ENCODE data around the gene LMX1A.
A peak's percentile ranks its signal among the peaks of the same experiment; 100 is the strongest.

LMX1A gene

DNA sequence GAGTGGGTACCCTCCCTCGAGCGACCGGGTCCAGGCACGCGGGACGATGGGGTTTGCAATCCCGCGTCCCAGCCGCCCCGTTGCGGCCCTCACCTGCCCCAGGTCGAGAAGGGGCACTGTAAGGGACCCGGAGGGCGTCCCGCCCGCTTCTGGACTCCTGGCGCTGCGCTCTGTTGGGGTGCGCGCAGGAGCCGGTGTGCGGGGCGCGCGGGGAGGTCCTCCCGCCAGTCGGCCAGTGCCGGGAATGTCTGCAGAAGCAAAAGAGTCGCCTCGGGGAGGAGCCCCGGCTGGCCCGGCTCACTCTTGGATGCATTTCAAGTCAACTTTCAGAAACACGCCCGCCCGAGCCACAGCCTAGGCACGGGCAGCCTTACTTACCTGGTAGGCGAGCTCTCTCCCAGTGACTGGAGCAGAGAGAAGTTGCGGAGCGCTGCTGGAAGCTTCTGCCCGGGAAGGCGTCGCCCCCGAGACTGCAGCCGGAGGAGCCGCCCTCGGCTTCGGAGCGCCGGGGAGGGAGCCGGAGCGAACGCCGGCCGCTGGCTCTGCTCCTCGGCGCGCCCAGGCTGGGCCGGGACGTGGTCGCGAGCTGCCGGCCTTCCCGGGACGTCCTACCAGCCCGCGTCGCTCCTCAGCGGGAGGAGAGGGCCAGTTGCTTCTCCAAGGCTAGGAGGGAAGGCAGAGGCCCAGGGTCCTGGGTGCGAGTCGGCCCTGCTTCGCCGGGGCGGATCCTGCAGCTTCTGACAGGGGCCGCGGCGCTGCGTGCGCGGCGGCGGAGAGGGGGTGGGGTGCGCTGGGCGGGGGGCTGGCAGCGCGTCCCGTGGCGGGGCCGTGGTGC is at the start of gene LMX1A:
TSS of gene LMX1A (minus strand) at position 739 of the 835 bp plus-strand sequence. CDS start 1,156 bp downstream, outside the sequence.
- DNase-seq (ENCODE audit: low spot score): peak; percentile 74

DNA sequence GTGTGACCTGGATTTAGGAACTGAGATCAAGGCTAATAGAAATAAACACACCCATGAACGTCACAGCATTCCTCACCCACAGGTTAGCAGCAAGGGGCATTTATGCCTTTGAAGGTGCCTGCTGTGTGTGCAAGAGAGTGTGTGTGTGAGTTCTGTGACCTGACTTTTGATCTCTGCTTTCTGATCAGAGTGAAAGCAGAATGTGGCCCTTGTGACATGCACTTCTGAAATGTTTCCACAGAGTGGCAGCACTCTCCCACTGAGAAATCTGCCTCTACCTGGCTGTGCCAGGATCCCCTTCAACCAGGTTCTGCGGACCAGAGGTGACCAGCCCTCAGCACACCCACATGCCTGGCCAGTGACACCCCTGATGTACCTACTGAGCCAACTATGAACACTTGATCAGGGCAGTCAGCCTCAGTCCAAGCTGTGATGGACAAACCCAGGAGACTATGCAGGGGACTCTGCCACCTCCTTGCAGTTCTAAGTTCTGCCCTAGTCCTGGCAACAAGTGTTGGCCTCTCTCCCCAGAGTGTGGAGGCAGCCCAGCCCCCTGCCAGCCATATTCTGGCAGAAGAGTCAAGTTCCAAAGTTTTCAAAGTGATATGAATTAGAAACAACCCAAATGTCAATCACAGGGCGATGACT is 47.4 kb upstream of the LMX1A start:
- peak; percentile 78 for DNase-seq (ENCODE audit: low spot score)

DNA sequence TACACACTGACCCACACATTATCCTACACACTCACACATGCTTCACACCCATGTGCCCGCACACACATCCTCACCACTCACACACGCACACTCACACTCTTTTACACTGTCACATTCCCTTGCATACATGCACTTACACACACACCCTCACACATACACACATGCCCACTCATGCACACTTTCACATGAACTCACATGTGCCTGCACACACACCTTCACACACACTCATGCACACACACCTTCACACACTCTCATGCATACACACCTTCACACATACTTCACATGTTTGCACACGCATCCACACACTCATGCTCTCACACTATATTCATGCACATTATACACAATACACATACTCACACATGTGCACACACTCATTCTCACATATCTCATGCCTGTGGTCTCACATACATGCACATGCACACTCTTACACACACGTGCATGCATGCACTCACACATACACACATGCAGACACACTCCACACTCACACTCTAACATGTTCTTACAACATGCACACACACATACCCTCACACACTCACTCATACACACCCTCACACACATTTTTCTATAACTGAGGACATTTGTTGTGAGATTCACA is 46.1 kb upstream of the LMX1A start:
- no peak for DNase-seq (ENCODE audit: low spot score)

DNA sequence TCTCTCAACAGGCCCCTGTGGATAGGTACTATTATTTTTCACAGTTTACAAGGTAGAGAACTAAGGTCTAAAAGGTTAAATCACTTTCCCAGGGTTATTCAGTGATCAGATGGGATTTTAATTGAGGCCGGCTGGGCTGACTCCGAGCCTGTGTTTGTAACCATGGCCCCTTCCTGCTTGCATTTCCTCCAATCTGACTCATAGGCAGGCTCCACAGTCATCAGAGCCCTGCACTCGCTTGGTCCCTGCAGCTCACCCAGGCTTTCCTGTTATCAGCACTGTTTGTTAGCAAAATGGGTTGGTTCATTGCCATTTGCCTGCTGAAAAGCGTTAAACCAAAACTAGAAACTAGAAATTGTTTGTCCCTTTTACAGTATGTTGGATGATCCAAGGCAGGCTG is 41.4 kb upstream of the LMX1A start:
- no peak for DNase-seq (ENCODE audit: low spot score)

DNA sequence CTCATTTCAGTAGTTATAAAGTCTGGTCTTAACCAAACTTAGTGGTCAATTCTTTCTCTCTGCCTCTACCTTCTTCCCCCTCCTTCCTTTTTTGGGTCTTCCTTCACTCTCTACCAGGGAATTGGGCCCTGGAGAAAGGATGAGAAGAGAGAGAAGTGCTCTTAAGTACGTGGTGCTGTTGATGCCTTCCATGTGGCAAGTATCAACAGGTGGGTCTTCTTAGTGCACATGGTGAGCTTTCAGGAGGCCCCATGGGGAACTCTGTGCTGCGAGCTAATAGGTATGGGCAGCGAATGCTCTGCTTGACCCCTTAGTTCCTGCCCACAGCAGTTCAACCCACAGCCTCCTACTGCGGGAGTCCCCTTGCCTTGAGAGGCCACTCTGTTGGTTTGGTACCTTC is 39.4 kb upstream of the LMX1A start:
- no peak for DNase-seq (ENCODE audit: low spot score)

DNA sequence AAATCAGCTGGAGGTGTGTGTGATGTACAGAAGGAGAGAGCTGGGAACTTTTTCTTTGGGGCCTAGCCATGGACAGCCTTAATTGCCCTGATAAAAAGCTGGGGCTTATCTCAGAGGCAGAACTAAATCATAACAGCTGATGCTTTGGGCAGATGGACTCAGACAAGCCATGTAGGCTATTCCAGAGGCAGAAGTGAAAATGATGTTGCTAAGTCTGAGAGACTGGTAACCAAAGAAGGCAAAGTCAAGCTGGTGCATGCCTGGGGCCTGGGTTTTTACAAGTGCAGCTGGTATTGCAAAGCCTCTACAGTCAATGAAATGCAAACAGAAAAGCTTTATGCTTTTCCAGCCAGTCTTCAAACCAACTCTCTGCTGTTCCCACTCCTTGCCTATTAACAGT is 39.0 kb upstream of the LMX1A start:
- DNase-seq (ENCODE audit: low spot score): no peak

DNA sequence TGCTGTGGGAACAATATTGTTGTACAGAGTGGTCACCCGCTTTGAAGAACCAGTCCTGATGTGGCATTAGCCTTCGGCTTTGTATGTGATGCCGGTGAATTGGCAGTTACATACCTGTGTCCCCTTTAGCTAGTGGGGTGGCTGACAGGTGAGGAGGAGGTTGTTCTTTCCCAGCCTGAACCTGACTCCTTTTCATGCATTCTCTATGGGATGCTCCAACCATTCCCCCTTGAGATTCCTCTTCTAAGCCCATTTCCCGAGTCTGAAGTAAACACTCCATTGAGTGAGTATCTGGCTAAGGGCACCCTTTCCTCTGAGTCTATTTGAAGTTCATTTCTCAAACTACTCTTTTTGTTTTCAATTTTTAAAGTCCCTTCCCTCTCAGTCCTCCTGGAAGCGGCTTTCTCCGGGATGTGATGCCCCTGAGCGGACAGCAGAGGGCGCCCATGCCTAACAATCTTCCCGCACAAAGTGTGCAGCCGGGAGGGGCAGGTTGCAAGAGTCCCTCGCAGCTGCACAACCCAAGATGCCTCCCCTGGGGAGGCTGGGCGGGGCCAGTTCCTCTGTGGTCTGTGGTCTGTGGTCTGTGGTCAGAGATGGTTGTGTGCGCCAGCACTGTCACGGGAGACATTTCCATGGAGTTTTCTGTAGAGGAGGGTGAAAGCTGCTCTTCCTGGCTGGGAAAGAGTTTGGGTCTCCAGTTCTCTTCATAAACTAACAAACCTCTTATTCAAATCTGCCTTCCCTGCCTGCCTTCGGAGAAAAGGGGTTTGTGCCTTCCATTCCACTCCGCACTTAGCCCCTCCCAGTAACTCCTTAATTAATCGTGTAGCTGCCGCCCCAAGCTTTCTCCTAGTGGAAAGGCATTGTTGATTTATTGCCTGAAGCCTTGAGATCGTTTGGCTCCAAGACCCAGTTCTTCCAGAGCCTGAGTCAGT is 36.4 kb upstream of the LMX1A start:
- peak; percentile 93 for DNase-seq (ENCODE audit: low spot score)

DNA sequence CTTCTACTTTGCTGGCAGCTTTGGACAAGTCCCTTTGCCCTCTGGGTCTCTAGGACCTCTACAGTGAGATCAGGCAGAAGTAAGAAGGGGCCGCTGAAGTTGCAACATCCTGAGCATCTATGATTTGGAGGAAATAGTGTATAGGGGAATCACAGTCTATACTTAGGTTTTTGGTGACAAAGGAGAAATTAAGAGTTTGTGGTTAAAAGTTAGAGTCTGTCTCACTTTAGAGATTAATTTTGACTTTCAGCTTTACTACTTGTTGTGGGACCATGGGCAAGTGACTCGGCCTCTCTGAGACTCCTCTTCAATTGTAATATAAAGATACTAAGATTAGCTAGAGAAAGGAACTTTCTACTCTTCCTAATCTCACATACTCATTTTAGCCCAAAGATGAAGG is 33.1 kb upstream of the LMX1A start:
- DNase-seq (ENCODE audit: low spot score): no peak

DNA sequence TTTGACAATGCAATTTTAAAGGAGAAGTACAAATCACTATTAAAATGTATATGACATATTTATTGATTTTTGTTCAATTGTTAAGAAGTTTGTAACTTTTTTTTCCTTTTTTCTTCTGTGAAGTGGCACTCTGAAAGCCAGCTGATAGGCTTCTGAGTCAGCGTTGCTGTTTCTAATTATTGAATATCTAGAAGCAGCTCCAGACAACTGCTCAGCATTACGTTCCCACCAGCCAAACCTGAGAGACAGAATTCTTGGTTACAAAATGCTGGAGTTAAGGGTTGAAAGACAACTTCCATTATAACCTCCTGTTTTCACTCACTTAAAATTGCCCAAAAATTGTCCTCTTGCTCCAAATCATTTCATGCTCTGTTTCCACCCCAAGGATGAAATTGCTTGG is 31.4 kb upstream of the LMX1A start:
- no peak for DNase-seq (ENCODE audit: low spot score)

DNA sequence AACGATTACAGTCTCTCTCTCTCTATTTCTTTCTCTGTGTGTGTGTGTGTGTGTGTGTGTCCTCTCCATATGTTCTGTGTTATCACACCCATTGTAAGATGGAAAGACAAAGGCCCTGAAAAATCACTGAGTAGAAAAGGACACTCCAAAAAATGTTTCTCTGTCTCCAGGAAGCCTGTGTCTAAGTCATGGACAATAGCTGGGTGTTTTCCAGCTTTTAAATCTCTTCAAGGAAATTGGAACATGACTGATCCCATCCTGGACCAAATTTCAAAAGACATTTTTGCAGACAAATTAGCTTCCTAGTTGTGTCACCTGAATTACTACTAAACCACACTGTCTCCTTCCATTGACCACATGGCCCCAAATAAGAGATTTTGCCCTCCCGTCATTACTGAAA is 31.0 kb upstream of the LMX1A start:
- DNase-seq (ENCODE audit: low spot score): no peak

DNA sequence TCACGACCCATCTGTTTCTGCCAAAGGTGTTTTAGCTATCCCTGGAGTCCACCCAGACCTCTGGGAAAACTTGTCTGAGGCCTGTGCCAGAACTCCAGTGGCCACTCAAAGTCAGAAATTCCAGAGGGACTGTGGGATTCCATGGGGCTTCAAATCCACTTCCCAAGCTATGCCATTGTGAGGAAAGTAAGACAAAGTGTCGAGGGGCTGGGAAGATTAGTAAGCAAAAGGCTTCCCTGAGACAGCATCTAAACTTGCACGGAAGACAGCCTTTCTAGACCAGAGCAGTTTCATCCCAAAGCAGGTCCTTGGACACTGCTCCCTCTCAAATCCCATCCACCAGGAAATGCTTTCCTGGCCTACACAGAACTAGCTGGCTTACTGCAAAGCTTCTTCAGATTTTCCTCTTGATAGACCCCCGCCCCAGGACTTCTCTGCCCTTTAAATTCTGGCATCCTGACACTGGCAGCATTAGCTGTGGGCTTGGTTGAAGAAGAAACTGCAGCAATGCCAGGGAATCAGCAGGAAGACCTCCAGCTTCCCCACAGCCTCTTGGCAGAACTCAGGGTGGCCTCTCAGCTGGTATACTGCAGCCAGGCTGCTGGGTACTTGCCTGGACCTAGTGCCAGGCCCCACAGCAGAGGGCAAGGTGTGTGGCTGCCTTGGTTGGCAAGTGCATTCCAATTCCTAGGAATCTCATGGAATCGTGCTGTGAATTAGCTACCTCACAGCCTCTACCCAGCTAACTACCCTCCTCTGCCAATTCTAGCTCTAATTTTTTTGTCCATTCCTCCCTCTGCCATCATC is 27.3 kb upstream of the LMX1A start:
- DNase-seq (ENCODE audit: low spot score): no peak

DNA sequence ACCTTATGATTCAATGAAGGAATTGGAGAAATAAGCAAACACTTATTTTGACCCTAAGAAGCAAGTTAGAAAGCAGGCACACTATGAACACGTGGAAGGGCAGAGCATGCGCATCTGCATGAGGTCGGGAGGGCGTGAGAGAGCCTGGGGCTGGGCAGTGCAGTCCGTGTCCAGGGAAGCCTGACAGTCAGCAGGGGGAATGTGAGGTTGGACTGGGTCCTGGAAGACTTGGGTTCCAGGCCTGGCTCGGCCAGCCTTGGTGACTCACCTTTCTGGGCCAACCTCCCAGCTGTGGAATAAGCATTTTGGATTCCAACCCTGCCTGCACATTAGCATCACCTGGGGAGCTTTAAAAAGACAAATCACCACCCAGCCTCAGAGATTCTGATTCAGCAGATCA is 26.6 kb upstream of the LMX1A start:
- DNase-seq (ENCODE audit: low spot score): no peak

DNA sequence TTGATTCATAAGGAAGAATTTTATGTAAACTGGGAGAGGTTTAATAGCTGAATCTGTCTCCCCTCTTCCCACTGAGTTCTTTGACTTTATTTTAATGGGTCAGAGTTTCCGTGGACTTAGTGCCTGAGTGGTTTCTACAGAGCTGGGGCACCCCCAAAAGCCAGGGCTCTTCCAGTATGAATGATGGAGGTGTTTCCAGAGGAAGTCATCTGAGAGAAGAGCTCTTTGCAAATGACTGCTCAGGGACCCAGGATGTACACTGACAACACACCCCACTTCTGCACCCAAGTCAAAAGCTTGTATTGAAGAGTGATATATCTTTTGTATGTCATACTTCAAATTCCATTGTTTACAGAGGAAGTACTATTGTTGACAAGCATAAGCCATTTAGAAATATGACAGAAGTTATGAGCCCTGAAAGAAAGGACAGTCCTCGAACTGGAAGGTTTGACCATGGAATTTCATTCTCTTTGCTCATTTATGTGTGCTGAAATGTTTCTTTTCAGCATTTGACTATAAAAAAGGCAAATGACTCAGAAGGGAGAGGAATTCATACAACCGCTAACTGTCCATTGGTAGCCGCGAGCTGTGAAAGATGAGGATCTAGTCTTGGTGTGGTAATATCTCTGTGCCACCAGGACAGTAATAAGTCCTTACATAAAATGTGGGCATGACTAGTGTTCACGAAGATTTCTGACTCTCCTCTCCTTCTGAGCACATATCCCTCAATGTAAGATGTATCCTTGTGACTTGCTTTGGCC is 25.4 kb upstream of the LMX1A start:
- no peak for DNase-seq (ENCODE audit: low spot score)

DNA sequence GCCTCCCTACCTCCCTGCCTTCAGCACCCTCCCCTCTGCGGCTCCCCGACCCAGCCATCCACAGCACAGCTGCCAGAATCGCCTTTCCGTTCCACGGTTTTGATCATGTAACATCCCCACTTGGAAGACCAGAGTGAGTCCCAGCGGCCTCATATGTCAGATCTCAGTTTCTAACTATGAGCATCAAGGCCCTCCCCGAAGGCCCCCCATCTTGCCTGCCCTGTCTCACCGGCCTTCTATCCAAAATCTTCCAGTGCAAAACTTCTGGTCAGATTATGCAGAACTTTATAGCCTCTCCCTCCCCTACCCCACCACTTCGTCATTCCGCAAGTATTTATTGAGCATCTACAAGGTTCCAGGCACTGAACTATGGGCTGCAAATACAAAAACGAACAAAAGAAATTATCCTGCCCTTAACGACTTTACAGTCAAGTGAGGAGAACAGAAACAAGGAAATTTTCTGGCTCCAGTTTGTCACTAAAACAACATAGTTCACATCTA is 20.3 kb upstream of the LMX1A start:
- DNase-seq (ENCODE audit: low spot score): no peak

DNA sequence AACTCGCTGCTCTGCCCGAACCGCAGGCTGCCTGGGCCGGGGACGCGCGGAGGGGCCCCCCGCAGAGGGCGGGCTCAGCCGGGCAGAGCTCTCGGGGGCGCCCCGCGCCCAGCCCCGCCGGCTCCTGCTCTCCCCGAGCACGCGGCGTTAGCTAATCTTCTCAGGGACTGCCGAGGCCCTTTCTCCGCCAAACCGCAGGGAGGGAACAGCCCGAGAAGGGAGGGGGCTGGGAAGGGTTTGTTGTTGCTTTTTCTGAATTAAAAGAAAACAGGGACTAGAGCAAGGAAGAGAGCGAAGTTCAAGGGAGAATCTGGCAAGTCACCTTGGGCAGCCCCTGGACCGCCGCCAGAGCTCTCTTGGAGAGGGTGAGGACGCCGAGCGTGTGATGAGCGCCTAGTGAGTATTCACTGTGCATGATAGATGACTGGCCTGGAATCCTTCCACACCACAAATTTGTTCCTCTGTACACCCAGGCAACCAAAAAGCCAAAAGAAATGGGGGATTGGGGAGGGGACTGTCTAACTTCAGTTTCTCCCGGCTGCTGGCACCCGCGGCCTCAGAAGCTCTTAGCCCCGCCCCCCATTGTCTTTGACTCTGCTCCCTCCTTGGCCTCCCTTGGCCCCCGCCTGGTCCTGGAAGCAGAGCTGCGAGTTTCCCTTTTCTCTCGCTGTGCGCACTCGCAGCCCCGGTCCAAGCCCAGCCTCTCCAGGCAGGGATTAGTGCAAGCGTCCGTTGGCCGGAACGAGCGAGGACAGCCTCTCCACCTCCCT is 19.7 kb upstream of the LMX1A start:
- peak; percentile 50 for DNase-seq (ENCODE audit: low spot score)

DNA sequence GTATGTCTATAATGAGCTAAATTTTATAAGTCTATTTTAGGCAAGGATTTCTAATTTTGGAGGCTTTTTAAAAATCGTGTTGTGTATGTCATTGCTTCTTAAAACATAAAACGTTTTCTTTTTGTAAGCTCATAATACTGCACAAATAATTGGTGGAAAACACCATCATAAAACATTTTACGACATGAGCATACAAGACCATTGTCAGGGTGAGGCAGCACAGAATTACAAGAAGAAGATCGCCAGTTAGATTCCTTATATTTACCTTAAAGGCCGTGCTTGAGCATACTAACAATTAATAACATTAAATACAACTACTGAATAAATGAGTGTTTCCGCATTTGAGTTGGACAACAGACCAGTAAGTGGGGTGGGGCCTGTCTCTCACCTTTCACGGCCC is 19.1 kb upstream of the LMX1A start:
- no peak for DNase-seq (ENCODE audit: low spot score)

DNA sequence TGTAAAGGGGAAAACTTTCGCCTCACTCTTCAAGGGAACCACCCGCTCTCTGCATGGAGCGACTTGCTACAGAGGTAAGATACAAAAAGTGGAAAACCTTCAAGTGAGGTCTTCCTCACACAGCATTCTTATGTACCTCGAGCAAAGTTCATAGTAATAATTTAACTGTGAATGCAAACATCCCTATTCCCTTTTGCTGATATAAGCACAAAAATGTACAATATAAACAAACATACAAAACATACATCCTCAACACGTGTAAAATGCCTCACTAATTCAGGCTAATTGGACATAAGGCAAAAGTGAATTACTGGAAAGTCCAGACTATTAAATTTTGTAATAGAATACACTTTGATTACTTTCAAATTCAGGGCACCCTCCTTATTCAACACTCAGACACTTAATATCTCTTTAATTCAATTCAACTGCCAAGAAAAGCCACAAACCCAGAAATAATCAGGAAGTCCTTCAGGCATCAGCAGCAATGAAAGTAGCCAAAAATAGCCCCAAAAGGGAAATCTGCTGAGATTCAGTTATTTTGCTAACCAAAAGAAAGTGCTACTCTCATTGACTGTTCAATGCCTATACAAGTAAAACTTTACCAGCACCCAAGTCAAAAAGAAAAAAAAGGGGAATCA is 15.2 kb upstream of the LMX1A start:
- DNase-seq (ENCODE audit: low spot score): no peak

DNA sequence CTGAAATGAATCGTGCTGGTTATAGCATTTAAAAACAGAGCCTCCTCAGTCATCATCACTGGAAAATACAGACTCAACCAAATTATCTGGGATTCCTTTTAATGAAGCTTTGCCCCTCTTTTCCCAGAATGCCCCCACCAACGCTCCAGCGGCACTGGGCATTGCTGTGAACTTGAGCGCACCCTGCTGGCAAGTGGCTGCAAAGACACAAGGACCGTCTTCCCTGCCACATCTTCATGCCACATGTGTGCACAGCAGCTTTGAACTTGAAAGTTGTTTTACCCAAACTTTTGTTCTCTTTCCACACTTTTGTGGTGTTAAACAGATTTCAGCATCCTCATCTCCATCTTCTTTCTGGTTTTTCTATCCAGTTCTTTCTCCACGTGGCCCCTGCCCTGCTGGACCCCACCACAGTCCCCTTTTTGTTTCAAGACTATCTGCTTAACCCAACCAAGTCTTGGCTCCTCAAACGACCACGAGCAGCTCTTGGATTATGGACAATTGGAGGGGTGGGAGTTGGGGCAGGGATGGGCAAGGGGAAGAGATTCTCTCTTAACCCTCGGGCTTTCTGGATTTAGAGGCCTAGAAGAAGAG is 12.8 kb upstream of the LMX1A start:
- DNase-seq (ENCODE audit: low spot score): peak; percentile 88
